SK-N-SH (cell line): ENCODE measurements around the gene ITGA2.

Source experiments
- CHD2 ChIP-seq: fragments of 150-350 bp; IDR thresholded peaks from 2 replicates; pipeline ENCODE4 v1.6.1; 2018; ENCODE audit warnings: low read length; ENCODE audit not compliant: partially characterized antibody
- CTCF ChIP-seq: fragments of 200-600 bp; sonication (generic); IDR thresholded peaks from 2 replicates; pipeline ENCODE4 v1.6.1; 2017; ENCODE audit warnings: antibody characterized with exemption, mild to moderate bottlenecking, moderate library complexity
- EP300 ChIP-seq, 2 experiments: IDR thresholded peaks; 2 replicates each; pipeline versions ENCODE4 v1.4.0 to v1.6.1; 2012; ENCODE audit warnings: borderline replicate concordance in 1 of 2, low read depth in 1 of 2, low read length in 1 of 2
- GATA2 ChIP-seq: sonication (generic); formaldehyde crosslinking; IDR thresholded peaks from 2 replicates; pipeline ENCODE4 v1.5.0; 2020; ENCODE audit warnings: mild to moderate bottlenecking, missing genetic modification reagents
- JUND ChIP-seq: IDR thresholded peaks from 2 replicates; pipeline ENCODE4 v1.4.0; 2012
- NRF1 ChIP-seq: IDR thresholded peaks from 2 replicates; pipeline ENCODE4 v1.6.1; 2012; ENCODE audit warnings: low read depth, mild to moderate bottlenecking, low read length
- POLR2AphosphoS5 ChIP-seq: IDR thresholded peaks from 2 replicates; pipeline ENCODE4 v1.6.1; 2012; ENCODE audit warnings: low read depth, low read length
- RAD21 ChIP-seq: IDR thresholded peaks from 2 replicates; pipeline ENCODE4 v1.6.1; 2012; ENCODE audit warnings: mild to moderate bottlenecking, low read length
- TCF12 ChIP-seq: IDR thresholded peaks from 2 replicates; pipeline ENCODE4 v1.4.0; 2012
- TF ChIP-seq, protein P1 (sequence below): IDR thresholded peaks from 2 replicates; pipeline ENCODE4; 2012
- TF ChIP-seq, protein P2 (sequence below): fragments of 150-350 bp; IDR thresholded peaks from 2 replicates; pipeline ENCODE4 v1.6.1; 2017; ENCODE audit warnings: antibody characterized with exemption, low read length, low read depth, borderline replicate concordance
- TF ChIP-seq, protein P3 (sequence below): IDR thresholded peaks from 2 replicates; pipeline ENCODE4 v1.6.1; 2012; ENCODE audit warnings: mild to moderate bottlenecking, low read depth, low read length, moderate library complexity

GRCh38 chr5:53099546-53099945 lies 110.4 kb downstream of the ITGA2 start:
- no peak for TF ChIP-seq CTCF
- TF ChIP-seq CHD2 = no peak
- no peak for TF ChIP-seq EP300 (IDR thresholded peaks at IDR 0.05; ENCODE audit: borderline replicate concordance in 1 of 2, low read depth in 1 of 2, low read length in 1 of 2)
- TF ChIP-seq GATA2 (CRISPR knock-in tag) = no peak
- no peak for TF ChIP-seq JUND
- TF ChIP-seq, protein P1, sequence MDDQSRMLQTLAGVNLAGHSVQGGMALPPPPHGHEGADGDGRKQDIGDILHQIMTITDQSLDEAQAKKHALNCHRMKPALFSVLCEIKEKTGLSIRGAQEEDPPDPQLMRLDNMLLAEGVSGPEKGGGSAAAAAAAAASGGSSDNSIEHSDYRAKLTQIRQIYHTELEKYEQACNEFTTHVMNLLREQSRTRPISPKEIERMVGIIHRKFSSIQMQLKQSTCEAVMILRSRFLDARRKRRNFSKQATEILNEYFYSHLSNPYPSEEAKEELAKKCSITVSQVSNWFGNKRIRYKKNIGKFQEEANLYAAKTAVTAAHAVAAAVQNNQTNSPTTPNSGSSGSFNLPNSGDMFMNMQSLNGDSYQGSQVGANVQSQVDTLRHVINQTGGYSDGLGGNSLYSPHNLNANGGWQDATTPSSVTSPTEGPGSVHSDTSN = no peak
- peak; percentile 29; the same call in 1 of the 2 replicates for TF ChIP-seq POLR2AphosphoS5
- TF ChIP-seq TCF12 = no peak
- no peak for TF ChIP-seq RAD21
- TF ChIP-seq, protein P2, sequence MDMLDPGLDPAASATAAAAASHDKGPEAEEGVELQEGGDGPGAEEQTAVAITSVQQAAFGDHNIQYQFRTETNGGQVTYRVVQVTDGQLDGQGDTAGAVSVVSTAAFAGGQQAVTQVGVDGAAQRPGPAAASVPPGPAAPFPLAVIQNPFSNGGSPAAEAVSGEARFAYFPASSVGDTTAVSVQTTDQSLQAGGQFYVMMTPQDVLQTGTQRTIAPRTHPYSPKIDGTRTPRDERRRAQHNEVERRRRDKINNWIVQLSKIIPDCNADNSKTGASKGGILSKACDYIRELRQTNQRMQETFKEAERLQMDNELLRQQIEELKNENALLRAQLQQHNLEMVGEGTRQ = no peak
- TF ChIP-seq, protein P3, sequence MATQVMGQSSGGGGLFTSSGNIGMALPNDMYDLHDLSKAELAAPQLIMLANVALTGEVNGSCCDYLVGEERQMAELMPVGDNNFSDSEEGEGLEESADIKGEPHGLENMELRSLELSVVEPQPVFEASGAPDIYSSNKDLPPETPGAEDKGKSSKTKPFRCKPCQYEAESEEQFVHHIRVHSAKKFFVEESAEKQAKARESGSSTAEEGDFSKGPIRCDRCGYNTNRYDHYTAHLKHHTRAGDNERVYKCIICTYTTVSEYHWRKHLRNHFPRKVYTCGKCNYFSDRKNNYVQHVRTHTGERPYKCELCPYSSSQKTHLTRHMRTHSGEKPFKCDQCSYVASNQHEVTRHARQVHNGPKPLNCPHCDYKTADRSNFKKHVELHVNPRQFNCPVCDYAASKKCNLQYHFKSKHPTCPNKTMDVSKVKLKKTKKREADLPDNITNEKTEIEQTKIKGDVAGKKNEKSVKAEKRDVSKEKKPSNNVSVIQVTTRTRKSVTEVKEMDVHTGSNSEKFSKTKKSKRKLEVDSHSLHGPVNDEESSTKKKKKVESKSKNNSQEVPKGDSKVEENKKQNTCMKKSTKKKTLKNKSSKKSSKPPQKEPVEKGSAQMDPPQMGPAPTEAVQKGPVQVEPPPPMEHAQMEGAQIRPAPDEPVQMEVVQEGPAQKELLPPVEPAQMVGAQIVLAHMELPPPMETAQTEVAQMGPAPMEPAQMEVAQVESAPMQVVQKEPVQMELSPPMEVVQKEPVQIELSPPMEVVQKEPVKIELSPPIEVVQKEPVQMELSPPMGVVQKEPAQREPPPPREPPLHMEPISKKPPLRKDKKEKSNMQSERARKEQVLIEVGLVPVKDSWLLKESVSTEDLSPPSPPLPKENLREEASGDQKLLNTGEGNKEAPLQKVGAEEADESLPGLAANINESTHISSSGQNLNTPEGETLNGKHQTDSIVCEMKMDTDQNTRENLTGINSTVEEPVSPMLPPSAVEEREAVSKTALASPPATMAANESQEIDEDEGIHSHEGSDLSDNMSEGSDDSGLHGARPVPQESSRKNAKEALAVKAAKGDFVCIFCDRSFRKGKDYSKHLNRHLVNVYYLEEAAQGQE = no peak
- no peak for TF ChIP-seq NRF1
